Karpas-422 (cell line): Measurements from ENCODE around the gene BPIFB2. TPM values are rescaled to one million over a fixed set of nuclear protein-coding genes. Genes with fewer than 3 reads are reported as not detected.
A peak's percentile ranks its signal among the peaks of the same experiment; 100 is the strongest.

Source experiments
- DNase-seq: peaks from one replicate; pipeline ENCODE4 v3.0.0-alpha.2; 2015
- H2AFZ ChIP-seq: fragments of 200-600 bp; sonication (generic); 2 replicates; pipeline ENCODE4 v1.6.1; 2014; ENCODE audit warnings: antibody characterized with exemption, low read length, mixed read lengths
- H3K27ac ChIP-seq: fragments of 200-600 bp; sonication (generic); 2 replicates; pipeline ENCODE4 v1.5.1; 2014; ENCODE audit warnings: mild to moderate bottlenecking, low read length, moderate library complexity
- H3K27me3 ChIP-seq: fragments of 200-600 bp; sonication (generic); 2 replicates; pipeline ENCODE4 v1.6.1; 2014; ENCODE audit warnings: low read length, mixed read lengths
- H3K36me3 ChIP-seq: fragments of 200-600 bp; sonication (generic); 2 replicates; pipeline ENCODE4 v1.6.1; 2014; ENCODE audit warnings: low read length, mixed read lengths; ENCODE audit not compliant: insufficient read depth
- H3K4me1 ChIP-seq: fragments of 200-600 bp; sonication (generic); 2 replicates; pipeline ENCODE4 v1.6.1; 2014; ENCODE audit warnings: mild to moderate bottlenecking, low read length, mixed read lengths
- H3K4me2 ChIP-seq: fragments of 200-600 bp; sonication (generic); 2 replicates; pipeline ENCODE4 v1.6.1; 2014; ENCODE audit warnings: low read length, low read depth, mild to moderate bottlenecking; ENCODE audit not compliant: poor library complexity, severe bottlenecking
- H3K4me3 ChIP-seq: fragments of 200-600 bp; sonication (generic); 2 replicates; pipeline ENCODE4 v1.5.1; 2014; ENCODE audit warnings: mild to moderate bottlenecking, antibody characterized with exemption, low read length, mixed read lengths
- H3K79me2 ChIP-seq: fragments of 200-600 bp; sonication (generic); 2 replicates; pipeline ENCODE4 v1.6.1; 2014; ENCODE audit warnings: mild to moderate bottlenecking, low read length, mixed read lengths
- H3K9ac ChIP-seq: fragments of 200-600 bp; sonication (generic); 2 replicates; pipeline ENCODE4 v1.6.0; 2014; ENCODE audit warnings: low read length
- H3K9me2 ChIP-seq: fragments of 200-600 bp; sonication (generic), shearing (Covaris generic); replicated peaks from 2 replicates; pipeline ENCODE4 v1.6.0; 2014; ENCODE audit warnings: mild to moderate bottlenecking, low read length, moderate library complexity; ENCODE audit not compliant: insufficient read depth
- H3K9me3 ChIP-seq: fragments of 300-700, 200-600 bp; sonication (generic); 2 replicates; pipeline ENCODE4 v1.6.1; 2014; ENCODE audit warnings: low read length, mixed read lengths
- H4K20me1 ChIP-seq: fragments of 200-600 bp; sonication (generic); 2 replicates; pipeline ENCODE4 v1.6.1; 2014; ENCODE audit warnings: mild to moderate bottlenecking, antibody characterized with exemption, low read length, low read depth; ENCODE audit not compliant: insufficient read depth
- total RNA-seq: library from RNA; depleted of rRNA; stranded (reverse); fragments of >200 nt; shearing (Covaris generic); gene quantifications from 2 replicates; pipeline ENCODE4 v1.2.3, GENCODE V29; 2014; ENCODE audit warnings: low replicate concordance

Gene BPIFB2
- total RNA-seq, 1 experiment from 2014 or later, result not detected

DNA sequence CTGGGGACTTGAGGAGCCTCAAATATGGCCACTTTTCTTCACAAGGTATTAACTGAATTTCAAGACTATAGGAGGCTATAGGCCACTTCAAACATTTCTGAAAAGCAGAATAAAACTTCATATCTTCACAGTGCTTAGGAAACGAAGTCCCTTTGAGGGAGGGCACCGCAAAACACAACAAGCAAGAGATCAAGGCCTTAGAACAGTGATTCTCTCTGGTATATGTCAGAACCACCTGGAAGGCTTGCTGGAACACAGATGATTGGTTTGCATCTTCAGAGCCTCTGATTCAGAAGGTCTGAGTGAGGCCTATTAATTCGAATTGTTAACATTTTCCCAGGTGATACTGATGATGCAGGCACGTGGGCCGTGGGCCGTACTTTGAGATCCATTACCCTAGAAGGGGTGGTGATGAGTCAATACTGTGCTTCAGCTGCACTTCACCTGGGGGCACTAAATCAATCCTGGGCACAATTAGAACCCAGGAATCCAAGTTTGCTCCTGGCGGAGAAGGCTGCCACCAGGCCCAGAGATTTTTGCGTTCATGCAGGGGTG lies 13.9 kb upstream of the BPIFB2 start:
- Histone ChIP-seq H3K9ac (no peak overlapping the region), H3K4me2 (no peak overlapping the region), H3K79me2 (no peaks in the 10 kb centered on the region), H3K9me3 (no peaks in the 10 kb centered on the region), H3K27ac (no peak overlapping the region), H3K27me3 (no peaks in the 10 kb centered on the region), H4K20me1 (no peaks in the 10 kb centered on the region), H3K36me3 (no peaks in the 10 kb centered on the region), H3K9me2 (no peaks in the 10 kb centered on the region), H2AFZ (no peak overlapping the region), H3K4me3 (no peak overlapping the region), H3K4me1 (no peaks in the 10 kb centered on the region)
- no peak for DNase-seq

DNA sequence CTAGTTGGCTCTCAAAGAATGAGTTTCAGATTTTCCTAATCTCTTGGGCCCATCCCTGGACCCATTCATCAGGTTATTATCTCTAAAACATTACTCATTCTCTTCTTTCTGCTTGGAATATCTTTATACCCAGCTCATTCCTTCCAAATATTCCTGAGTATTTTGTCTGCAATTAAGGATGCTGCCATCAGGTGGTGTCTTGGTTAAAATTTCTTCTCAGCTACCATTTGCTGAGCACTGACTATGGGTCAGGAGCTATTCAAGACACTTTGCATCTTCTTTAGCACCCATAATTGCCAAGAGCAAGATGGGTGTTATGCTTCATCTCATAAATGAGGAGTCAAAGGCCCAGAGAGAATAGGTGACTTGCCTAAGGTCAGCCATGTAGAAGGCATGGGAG lies 11.7 kb upstream of the BPIFB2 start:
- no peak for DNase-seq
- H2AFZ ChIP-seq, result no peak overlapping the region
- H3K9me3 ChIP-seq, result no peaks in the 10 kb centered on the region
- H3K36me3 ChIP-seq, result no peaks in the 10 kb centered on the region
- no peak overlapping the region for H3K9ac ChIP-seq
- no peaks in the 10 kb centered on the region for H3K9me2 ChIP-seq
- no peak overlapping the region for H3K4me2 ChIP-seq
- H3K4me1 ChIP-seq, result no peaks in the 10 kb centered on the region
- H3K4me3 ChIP-seq, result no peak overlapping the region
- H3K79me2 ChIP-seq, result no peaks in the 10 kb centered on the region
- no peaks in the 10 kb centered on the region for H4K20me1 ChIP-seq
- no peak overlapping the region for H3K27ac ChIP-seq
- H3K27me3 ChIP-seq, result no peaks in the 10 kb centered on the region

DNA sequence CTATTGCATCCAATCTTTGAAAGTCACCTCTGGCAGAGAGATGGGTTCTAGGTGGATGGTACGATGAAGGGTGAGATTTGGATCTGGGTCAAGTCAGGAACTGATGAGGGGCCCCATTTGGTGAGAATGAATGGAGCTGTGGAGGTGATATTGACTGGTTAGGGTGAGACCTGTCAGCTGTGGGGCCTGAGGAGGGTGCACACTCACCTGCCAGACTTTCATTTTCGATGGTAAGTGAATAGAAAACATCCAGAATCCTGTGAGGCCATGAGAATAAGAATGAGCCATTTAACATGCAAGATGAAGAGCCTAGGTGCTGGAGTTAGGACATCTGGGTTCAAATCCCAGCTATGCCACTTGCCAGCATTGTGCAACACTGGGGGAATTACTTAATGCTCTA lies 10.1 kb upstream of the BPIFB2 start:
- Histone ChIP-seq H3K27ac (no peak overlapping the region), H3K36me3 (no peaks in the 10 kb centered on the region), H3K27me3 (no peaks in the 10 kb centered on the region), H3K4me1 (no peaks in the 10 kb centered on the region), H4K20me1 (no peaks in the 10 kb centered on the region), H3K9me3 (no peaks in the 10 kb centered on the region), H2AFZ (no peak overlapping the region), H3K79me2 (no peaks in the 10 kb centered on the region), H3K9me2 (no peaks in the 10 kb centered on the region), H3K9ac (no peak overlapping the region), H3K4me2 (no peak overlapping the region), H3K4me3 (no peak overlapping the region)
- DNase-seq, result no peak

DNA sequence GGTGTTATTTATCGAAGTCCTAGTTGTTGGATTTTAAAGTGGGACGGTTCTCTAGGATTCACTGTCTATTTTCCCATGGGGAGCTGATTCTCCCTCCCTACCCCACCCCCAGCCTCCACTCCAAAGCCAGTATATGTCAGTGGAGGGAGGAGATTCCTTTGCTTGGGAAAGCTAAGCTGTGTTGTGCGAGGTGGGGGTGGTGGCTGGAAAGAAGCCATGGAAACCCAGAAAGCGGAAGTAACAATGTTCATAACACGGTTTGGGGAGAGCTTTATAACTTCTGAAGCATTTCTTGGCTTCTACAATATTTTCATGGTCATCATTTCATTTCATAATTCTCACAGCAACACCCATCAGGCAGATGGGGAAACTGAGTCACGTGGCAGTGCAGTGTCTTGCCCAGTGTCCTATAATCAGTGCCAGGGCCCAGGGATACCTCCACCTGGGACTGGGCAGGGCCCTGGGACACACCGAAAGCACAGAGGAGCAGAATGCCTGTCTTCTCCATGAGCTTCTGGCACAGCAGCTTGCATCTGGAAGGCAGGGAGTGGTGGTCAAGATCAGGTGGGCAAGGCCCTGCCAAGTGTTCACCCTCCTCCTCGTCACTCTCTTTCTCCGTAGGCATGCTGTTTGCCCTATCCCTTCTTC lies 7.8 kb upstream of the BPIFB2 start:
- no peak overlapping the region for H3K4me3 ChIP-seq
- no peak overlapping the region for H3K27ac ChIP-seq
- H2AFZ ChIP-seq, result no peak overlapping the region
- H3K36me3 ChIP-seq, result no peaks in the 10 kb centered on the region
- no peaks in the 10 kb centered on the region for H3K79me2 ChIP-seq
- no peaks in the 10 kb centered on the region for H3K4me1 ChIP-seq
- no peaks in the 10 kb centered on the region for H3K9me3 ChIP-seq
- no peak for DNase-seq
- H4K20me1 ChIP-seq, result no peaks in the 10 kb centered on the region
- no peak overlapping the region for H3K9ac ChIP-seq
- no peak overlapping the region for H3K4me2 ChIP-seq
- H3K27me3 ChIP-seq, result no peaks in the 10 kb centered on the region
- H3K9me2 ChIP-seq, result no peaks in the 10 kb centered on the region

DNA sequence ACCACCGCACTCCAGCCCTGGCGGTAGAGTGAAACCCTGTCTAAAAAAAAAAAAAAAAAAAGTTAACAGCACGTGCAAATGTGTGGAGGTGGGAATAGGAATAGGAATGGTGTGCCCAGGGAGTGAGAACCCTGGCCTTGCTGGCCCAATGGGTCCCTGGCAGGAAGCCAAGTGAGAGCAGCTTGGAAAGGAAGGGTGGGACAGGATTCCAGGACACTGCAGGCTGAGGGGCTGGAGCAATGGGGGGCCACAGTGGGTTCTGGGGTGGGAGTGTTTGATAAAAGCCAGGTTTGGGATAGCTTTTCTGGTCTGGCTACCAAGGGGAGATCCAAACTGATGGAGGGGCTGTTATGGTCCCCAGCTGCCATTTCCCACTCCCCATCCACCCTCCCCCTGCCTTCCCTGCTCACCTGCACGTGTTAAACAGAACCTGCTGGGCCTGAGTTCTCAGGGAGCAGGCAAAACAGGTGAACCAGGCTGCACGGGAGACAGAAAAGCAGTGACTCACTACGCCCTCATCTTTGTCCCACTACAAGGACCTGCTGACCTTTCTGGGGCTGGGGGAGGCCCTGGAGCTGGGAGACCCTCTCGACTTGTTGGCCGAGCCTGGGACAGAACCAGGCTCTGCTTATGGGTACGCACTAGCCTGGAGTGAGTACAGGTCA lies 6.6 kb upstream of the BPIFB2 start:
- DNase-seq, result no peak
- H3K9ac ChIP-seq, result no peak overlapping the region
- H4K20me1 ChIP-seq, result no peaks in the 10 kb centered on the region
- H3K4me3 ChIP-seq, result no peak overlapping the region
- H3K4me1 ChIP-seq, result no peaks in the 10 kb centered on the region
- no peaks in the 10 kb centered on the region for H3K36me3 ChIP-seq
- no peaks in the 10 kb centered on the region for H3K79me2 ChIP-seq
- H2AFZ ChIP-seq, result no peak overlapping the region
- H3K9me2 ChIP-seq, result no peaks in the 10 kb centered on the region
- no peak overlapping the region for H3K4me2 ChIP-seq
- H3K9me3 ChIP-seq, result peaks cover 4% of the 10 kb centered on the region; the same call in 1 of the 2 replicates
- no peaks in the 10 kb centered on the region for H3K27me3 ChIP-seq
- no peak overlapping the region for H3K27ac ChIP-seq

DNA sequence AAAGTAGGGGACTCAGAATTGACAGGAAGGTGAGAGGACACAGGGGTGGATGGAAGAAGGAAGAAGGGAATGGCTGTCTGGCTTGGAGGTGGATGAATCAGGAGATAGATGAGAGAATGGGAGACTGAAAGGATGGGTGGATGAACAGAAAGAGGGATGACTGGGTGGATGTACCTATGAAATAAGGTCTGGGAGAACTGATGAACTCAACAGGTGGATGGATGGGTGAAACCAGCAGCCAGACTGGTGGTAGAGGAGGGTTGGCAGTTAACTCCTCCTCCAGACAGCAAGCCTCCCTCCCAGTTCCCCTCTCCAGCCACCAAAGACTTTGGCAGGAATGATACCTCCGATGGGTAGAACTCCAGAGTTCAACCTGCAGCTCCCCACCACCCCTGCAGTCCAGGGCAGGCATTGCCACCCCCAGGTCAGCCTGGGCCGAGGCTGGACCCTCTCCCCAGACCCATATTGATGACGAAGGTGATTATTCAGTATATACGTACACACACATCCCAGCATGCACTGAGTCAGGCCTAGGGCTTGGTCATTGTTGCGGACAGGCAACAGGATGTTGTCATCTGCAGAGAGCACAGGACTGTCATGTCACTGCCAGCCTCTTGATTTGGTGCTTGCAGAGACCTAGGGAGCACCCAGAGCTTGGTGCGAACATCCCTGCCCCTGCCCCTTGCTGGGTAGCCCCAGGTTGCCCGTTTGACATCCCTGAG lies 5.3 kb upstream of the BPIFB2 start:
- H3K4me1 ChIP-seq, result no peaks in the 10 kb centered on the region
- H4K20me1 ChIP-seq, result no peaks in the 10 kb centered on the region
- no peaks in the 10 kb centered on the region for H3K79me2 ChIP-seq
- H2AFZ ChIP-seq, result no peak overlapping the region
- no peak overlapping the region for H3K27ac ChIP-seq
- H3K9me3 ChIP-seq, result peaks cover 4% of the 10 kb centered on the region; the same call in 1 of the 2 replicates
- H3K27me3 ChIP-seq, result no peaks in the 10 kb centered on the region
- H3K9ac ChIP-seq, result no peak overlapping the region
- no peaks in the 10 kb centered on the region for H3K36me3 ChIP-seq
- H3K9me2 ChIP-seq, result no peaks in the 10 kb centered on the region
- no peak overlapping the region for H3K4me2 ChIP-seq
- no peak overlapping the region for H3K4me3 ChIP-seq
- DNase-seq, result no peak

DNA sequence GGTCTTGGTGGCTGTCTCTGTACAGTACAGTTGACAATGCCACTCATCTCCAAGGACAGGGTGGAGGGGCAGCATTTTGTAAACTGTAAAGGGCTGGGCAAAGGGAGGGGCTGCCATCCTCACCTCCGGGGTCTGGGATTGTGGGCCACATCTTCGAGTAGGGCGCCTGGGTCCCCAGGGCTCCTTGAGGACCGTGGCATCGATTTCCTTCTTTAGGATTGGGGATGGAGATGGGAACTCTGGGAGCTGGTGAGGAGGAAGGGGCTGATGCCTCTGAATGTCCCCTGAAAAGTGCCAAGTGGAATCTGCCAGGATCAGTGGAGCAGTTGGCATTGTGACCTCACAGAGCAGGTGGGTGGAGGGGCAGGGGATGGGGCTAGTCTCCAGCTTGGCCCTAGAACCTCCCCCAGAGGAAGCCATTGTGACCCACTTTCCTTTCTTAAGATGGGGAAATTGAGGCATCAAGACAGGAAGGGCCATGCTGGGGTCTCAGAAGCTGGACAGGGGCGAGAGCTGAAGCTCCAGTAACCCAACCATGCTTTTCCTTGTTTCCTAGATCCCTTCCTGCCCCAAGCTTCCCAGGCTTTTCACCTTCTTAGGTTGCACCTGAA lies 3.3 kb upstream of the BPIFB2 start, which contains the start of gene SUN5:
Gene SUN5, minus strand, starts transcription at position 293 of the 611 bp plus-strand sequence. Its CDS starts 93 bp downstream, at position 200.
- Histone ChIP-seq H3K9me3 (peaks cover 4% of the 10 kb centered on the region; the same call in 1 of the 2 replicates), H3K27me3 (no peaks in the 10 kb centered on the region), H2AFZ (no peak within 1 kb of the TSS), H3K79me2 (no peaks in the 10 kb centered on the region), H3K9me2 (no peaks in the 10 kb centered on the region), H3K27ac (no peak within 1 kb of the TSS), H3K36me3 (no peaks in the 10 kb centered on the region), H4K20me1 (no peaks in the 10 kb centered on the region), H3K4me2 (no peak within 1 kb of the TSS), H3K4me1 (no peaks in the 10 kb centered on the region), H3K4me3 (no peak within 1 kb of the TSS), H3K9ac (no peak within 1 kb of the TSS)
- DNase-seq, result no peak

DNA sequence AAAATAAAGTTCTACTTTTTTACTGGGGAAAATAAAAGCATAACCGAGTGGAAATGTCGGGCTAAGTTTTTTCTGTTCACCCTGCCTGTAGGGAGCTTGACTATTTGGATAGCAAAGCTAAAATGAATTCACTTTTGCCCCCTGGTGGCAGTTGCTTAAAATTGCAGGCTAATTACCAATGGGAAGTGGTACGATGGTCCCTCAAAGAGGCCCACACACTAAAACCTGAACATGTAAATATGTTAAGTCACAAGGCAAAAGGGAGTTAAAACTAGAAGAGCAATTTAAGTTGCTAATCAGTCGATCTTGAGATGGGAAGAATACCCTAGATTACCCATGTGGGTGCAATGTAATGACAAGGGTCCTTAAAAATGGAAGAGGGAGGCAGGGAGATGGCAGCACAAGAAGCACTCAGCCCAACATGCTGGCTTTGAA lies 2.4 kb upstream of the BPIFB2 start:
- no peak overlapping the region for H3K4me3 ChIP-seq
- H3K9me3 ChIP-seq, result peaks cover 4% of the 10 kb centered on the region; the same call in 1 of the 2 replicates
- H3K36me3 ChIP-seq, result no peaks in the 10 kb centered on the region
- no peak overlapping the region for H3K27ac ChIP-seq
- H3K4me2 ChIP-seq, result no peak overlapping the region
- H2AFZ ChIP-seq, result no peak overlapping the region
- H3K4me1 ChIP-seq, result no peaks in the 10 kb centered on the region
- no peaks in the 10 kb centered on the region for H3K79me2 ChIP-seq
- H3K9me2 ChIP-seq, result no peaks in the 10 kb centered on the region
- H3K9ac ChIP-seq, result no peak overlapping the region
- H3K27me3 ChIP-seq, result no peaks in the 10 kb centered on the region
- H4K20me1 ChIP-seq, result no peaks in the 10 kb centered on the region
- DNase-seq, result peak; percentile 77
